SK-N-SH (cell line): ENCODE measurements around the gene GUCY2C. TPM values are rescaled to one million over a fixed set of nuclear protein-coding genes. Genes with fewer than 3 reads are reported as not detected.
"Not testable (repeated sequence)": the region's sequence is repeated elsewhere in the genome, so short reads cannot be mapped to it uniquely, and the experiment has no call there.

ENCODE experiments used
- CTCF ChIA-PET: fragments of 300-600, 350-600 bp; formaldehyde crosslinking; extraction: SDS; loops from one replicate; lab custom pipeline; 2021; lab: Yijun Ruan, JAX
- POLR2A ChIA-PET: fragments of 350-600 bp; sonication (Branson Sonifier 250); formaldehyde crosslinking; extraction: SDS; loops from one replicate; lab custom pipeline; 2020; ENCODE audit warnings: antibody characterized with exemption, inconsistent platforms; lab: Yijun Ruan, JAX
- DNase-seq: peaks from one replicate; pipeline ENCODE4 v3.0.0; 2012
- H2AFZ ChIP-seq: fragments of 200-600 bp; sonication (generic); 2 replicates; pipeline ENCODE4 v1.8.1; 2016; ENCODE audit warnings: antibody characterized with exemption, mild to moderate bottlenecking, low read depth
- H3F3A ChIP-seq: fragments of 200-600 bp; sonication (generic); replicated peaks from 2 replicates; pipeline ENCODE3; 2016; ENCODE audit warnings: antibody characterized with exemption, mild to moderate bottlenecking; ENCODE audit not compliant: insufficient read depth
- H3K27ac ChIP-seq, 2 experiments: fragments of 200-500 bp in 1 of 2; fragments of 200-600 bp in 1 of 2; sonication (Bioruptor generic) in 1 of 2; sonication (generic), shearing (Covaris generic) in 1 of 2; 2 replicates each; pipeline versions ENCODE4 v1.5.1 to v1.6.1; 2014 to 2016; ENCODE audit warnings: low read depth in 2 of 2, inconsistent platforms in 1 of 2, low read length in 1 of 2, mild to moderate bottlenecking in 1 of 2, mixed read lengths in 1 of 2
- H3K27me3 ChIP-seq: fragments of 200-600 bp; sonication (generic), shearing (Covaris generic); 2 replicates; pipeline ENCODE4 v1.6.1; 2016; ENCODE audit warnings: mixed run types; ENCODE audit not compliant: insufficient read depth
- H3K36me3 ChIP-seq, 2 experiments: fragments of 200-500 bp in 1 of 2; fragments of 200-600 bp in 1 of 2; sonication (Bioruptor generic) in 1 of 2; sonication (generic) in 1 of 2; replicated peaks in 1 of 2; 2 replicates each; pipeline versions ENCODE3 to v1.5.1; 2014 to 2016; ENCODE audit warnings: low read length in 1 of 2, mild to moderate bottlenecking in 1 of 2; ENCODE audit not compliant: insufficient read depth in 2 of 2, control insufficient read depth in 1 of 2
- H3K4me1 ChIP-seq, 2 experiments: fragments of 200-500 bp in 1 of 2; fragments of 200-600 bp in 1 of 2; sonication (Bioruptor generic) in 1 of 2; sonication (generic), shearing (Covaris generic) in 1 of 2; 2 replicates each; pipeline versions ENCODE4 v1.5.1 to v1.6.1; 2014 to 2016; ENCODE audit warnings: low read depth in 1 of 2, low read length in 1 of 2, mixed run types in 1 of 2; ENCODE audit not compliant: insufficient read depth in 2 of 2, control insufficient read depth in 1 of 2
- H3K4me2 ChIP-seq: fragments of 200-600 bp; sonication (generic), shearing (Covaris generic); 2 replicates; pipeline ENCODE4 v1.6.1; 2017; ENCODE audit warnings: mixed run types
- H3K4me3 ChIP-seq, 2 experiments: fragments of 200-500 bp in 1 of 2; fragments of 200-600 bp in 1 of 2; sonication (Bioruptor generic) in 1 of 2; sonication (generic), shearing (Covaris generic) in 1 of 2; 2 replicates each; pipeline versions ENCODE4 v1.5.1 to v1.8.1; 2014 to 2016; ENCODE audit warnings: low read depth in 2 of 2, inconsistent platforms in 1 of 2, low read length in 1 of 2, mild to moderate bottlenecking in 1 of 2, mixed read lengths in 1 of 2, moderate library complexity in 1 of 2
- H3K79me2 ChIP-seq: fragments of 200-600 bp; sonication (generic); 2 replicates; pipeline ENCODE4 v1.8.1; 2017; ENCODE audit warnings: mild to moderate bottlenecking; ENCODE audit not compliant: insufficient read depth
- H3K9ac ChIP-seq: fragments of 200-600 bp; sonication (generic); 2 replicates; pipeline ENCODE4 v1.6.1; 2017; ENCODE audit warnings: mixed run types
- H3K9me2 ChIP-seq: fragments of 200-600 bp; sonication (generic); 2 replicates; pipeline ENCODE4 v1.6.1; 2017; ENCODE audit warnings: mixed run types
- H3K9me3 ChIP-seq: fragments of 200-600 bp; sonication (generic); 2 replicates; pipeline ENCODE4 v1.6.1; 2017; ENCODE audit warnings: mixed run types, mild to moderate bottlenecking, moderate library complexity
- H4K20me1 ChIP-seq: fragments of 200-600 bp; sonication (generic); 2 replicates; pipeline ENCODE4 v1.6.1; 2017; ENCODE audit warnings: mild to moderate bottlenecking, mixed run types; ENCODE audit not compliant: insufficient read depth
- EP300 ChIP-seq, 2 experiments: IDR thresholded peaks; 2 replicates each; pipeline versions ENCODE4 v1.4.0 to v1.6.1; 2012; ENCODE audit warnings: borderline replicate concordance in 1 of 2, low read depth in 1 of 2, low read length in 1 of 2
- EZH2phosphoT487 ChIP-seq: fragments of 200-600 bp; sonication (generic); IDR thresholded peaks from 2 replicates; pipeline ENCODE4 v1.6.1; 2017; ENCODE audit warnings: low read depth, mixed run types, mild to moderate bottlenecking, antibody characterized with exemption, moderate library complexity, borderline replicate concordance
- JUND ChIP-seq: IDR thresholded peaks from 2 replicates; pipeline ENCODE4 v1.4.0; 2012
- TEAD4 ChIP-seq: IDR thresholded peaks from 2 replicates; pipeline ENCODE4 v1.4.0; 2012; ENCODE audit warnings: mild to moderate bottlenecking, borderline replicate concordance; ENCODE audit not compliant: insufficient read depth
- WGBS: methylation state at CpG from one replicate; pipeline ENCODE4 v1.1.6; 2017; ENCODE audit warnings: low lambda C conversion rate; 5-methylcytosine and 5-hydroxymethylcytosine counted together
- polyA plus RNA-seq, 3 experiments: library from polyadenylated mRNA; depleted of rRNA; stranded (reverse); fragments of >200 nt; gene quantifications; 2 replicates each; pipeline ENCODE4 v1.2.3, GENCODE V29; 2012
- TF ChIP-seq, protein P1 (sequence below): IDR thresholded peaks from 2 replicates; pipeline ENCODE4 v1.4.0; 2012; ENCODE audit warnings: low read depth, borderline replicate concordance

Gene GUCY2C
- polyA plus RNA-seq, 1 of the 3 experiments (the other 2 are of a cell fraction): not detected

DNA sequence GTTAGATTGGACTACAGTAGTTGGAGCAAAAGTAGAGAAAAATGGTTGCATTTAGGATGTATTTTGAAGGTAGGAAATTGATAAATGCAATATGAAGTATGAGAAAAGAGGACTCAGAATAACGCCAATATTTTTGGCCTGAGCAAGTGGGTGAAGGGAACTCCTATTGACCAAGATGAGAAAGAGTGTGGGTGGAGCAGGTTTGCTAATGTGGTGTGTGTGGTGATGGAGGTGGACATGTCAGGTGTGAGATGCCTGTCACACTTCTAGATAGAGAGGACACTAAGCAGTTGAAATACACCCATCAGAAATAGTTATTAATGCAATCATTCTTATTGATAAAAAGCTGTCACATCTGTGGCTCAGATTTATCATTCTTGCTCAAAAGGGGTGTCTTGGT lies 7.3 kb downstream of the GUCY2C start (continued):
- TF ChIP-seq TEAD4: no peak

- 6% methylated on average over 4 of the region's 4 CpGs for WGBS
- POLR2A ChIA-PET: not testable (repeated sequence)
These were observed 14.2 kb downstream of the GUCY2C start for GRCh38 chr12:14682231-14682630.

DNA sequence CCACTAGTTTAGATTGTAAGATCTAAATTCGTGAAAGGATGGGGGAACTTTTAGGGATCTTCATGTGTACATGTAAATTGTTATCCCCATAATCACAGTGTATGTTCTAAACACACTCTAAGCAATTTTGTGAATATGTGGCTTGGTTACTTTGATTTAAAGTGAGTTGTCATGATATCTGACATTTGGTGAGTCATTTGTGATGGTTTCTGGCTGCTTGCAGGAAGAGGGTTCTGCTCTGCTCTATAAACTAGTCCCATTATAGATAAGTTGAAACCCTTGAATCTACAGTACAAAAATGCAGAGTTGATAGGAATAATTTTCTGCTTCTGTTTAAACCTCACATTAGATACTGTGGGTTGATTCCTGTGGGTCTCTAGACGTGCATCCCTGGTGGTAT lies 14.8 kb downstream of the GUCY2C start:
- no peak for TF ChIP-seq EP300 (IDR thresholded peaks at IDR 0.05; ENCODE audit: borderline replicate concordance in 1 of 2, low read depth in 1 of 2, low read length in 1 of 2)
- no peaks in the 10 kb centered on the region for H3K9me2 ChIP-seq
- no peak overlapping the region for H3K9ac ChIP-seq
- ChIA-PET CTCF (no interaction called here), POLR2A (no interaction called here)
- no peak overlapping the region for H3K27ac ChIP-seq
- no peaks in the 10 kb centered on the region for H3K36me3 ChIP-seq
- no peak overlapping the region for H3K4me3 ChIP-seq
- DNase-seq: no peak
- WGBS: 0% methylated on average over 2 of the region's 2 CpGs
- H3K9me3 ChIP-seq: no peaks in the 10 kb centered on the region
- H3K79me2 ChIP-seq: no peaks in the 10 kb centered on the region
- no peak overlapping the region for H2AFZ ChIP-seq
- H3K4me1 ChIP-seq: no peaks in the 10 kb centered on the region
- no peak overlapping the region for H3K4me2 ChIP-seq
- no peaks in the 10 kb centered on the region for H3K27me3 ChIP-seq
- no peaks in the 10 kb centered on the region for H3F3A ChIP-seq
- H4K20me1 ChIP-seq: no peaks in the 10 kb centered on the region

More at GRCh38 chr12:14682231-14682630, 14.2 kb downstream of the GUCY2C start:
- CTCF ChIA-PET, H3K36me3 ChIP-seq, H3K4me3 ChIP-seq, H3K79me2 ChIP-seq, H3K9ac ChIP-seq, H4K20me1 ChIP-seq, H3F3A ChIP-seq, H3K27me3 ChIP-seq, DNase-seq, H3K9me3 ChIP-seq, H3K4me1 ChIP-seq, H2AFZ ChIP-seq, H3K9me2 ChIP-seq, H3K27ac ChIP-seq, H3K4me2 ChIP-seq: not testable (repeated sequence)

- no peak overlapping the region for H3K4me2 ChIP-seq
- H3F3A ChIP-seq: no peaks in the 10 kb centered on the region
- no peaks in the 10 kb centered on the region for H3K9me3 ChIP-seq
- WGBS: 27% methylated on average over 3 of the region's 3 CpGs
- no peak overlapping the region for H2AFZ ChIP-seq
- ChIA-PET CTCF (no interaction called here), POLR2A (no interaction called here)
- no peaks in the 10 kb centered on the region for H3K79me2 ChIP-seq
- H3K4me3 ChIP-seq: no peak overlapping the region
- H4K20me1 ChIP-seq: no peaks in the 10 kb centered on the region
- H3K27ac ChIP-seq: no peak overlapping the region
- TF ChIP-seq EZH2phosphoT487 (no peak), JUND (no peak)
- TF ChIP-seq, protein P1, sequence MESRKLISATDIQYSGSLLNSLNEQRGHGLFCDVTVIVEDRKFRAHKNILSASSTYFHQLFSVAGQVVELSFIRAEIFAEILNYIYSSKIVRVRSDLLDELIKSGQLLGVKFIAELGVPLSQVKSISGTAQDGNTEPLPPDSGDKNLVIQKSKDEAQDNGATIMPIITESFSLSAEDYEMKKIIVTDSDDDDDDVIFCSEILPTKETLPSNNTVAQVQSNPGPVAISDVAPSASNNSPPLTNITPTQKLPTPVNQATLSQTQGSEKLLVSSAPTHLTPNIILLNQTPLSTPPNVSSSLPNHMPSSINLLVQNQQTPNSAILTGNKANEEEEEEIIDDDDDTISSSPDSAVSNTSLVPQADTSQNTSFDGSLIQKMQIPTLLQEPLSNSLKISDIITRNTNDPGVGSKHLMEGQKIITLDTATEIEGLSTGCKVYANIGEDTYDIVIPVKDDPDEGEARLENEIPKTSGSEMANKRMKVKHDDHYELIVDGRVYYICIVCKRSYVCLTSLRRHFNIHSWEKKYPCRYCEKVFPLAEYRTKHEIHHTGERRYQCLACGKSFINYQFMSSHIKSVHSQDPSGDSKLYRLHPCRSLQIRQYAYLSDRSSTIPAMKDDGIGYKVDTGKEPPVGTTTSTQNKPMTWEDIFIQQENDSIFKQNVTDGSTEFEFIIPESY: no peak
- no peaks in the 10 kb centered on the region for H3K27me3 ChIP-seq
- no peaks in the 10 kb centered on the region for H3K9me2 ChIP-seq
- no peaks in the 10 kb centered on the region for H3K4me1 ChIP-seq
- no peak overlapping the region for H3K9ac ChIP-seq
- DNase-seq: no peak
- no peaks in the 10 kb centered on the region for H3K36me3 ChIP-seq
These were observed 15.2 kb downstream of the GUCY2C start for GRCh38 chr12:14681190-14681589.
